Breast epithelium (tissue), 4 donors: ENCODE data around the gene KHDC3L. TPM values are rescaled to one million over a fixed set of nuclear protein-coding genes. Genes with fewer than 3 reads are reported as not detected.

Experiments
- DNase-seq, 2 donors: peaks; one replicate each; pipeline ENCODE4 v3.0.0-alpha.2; 2019; ENCODE audit warnings: low spot score in 2 of 2
- H3K27ac ChIP-seq, 2 donors: fragments of 200-600 bp; sonication (generic) in 1 of 2; one replicate each; pipeline ENCODE4 v1.5.1; 2016 to 2019; ENCODE audit warnings: mild to moderate bottlenecking in 1 of 2
- H3K27me3 ChIP-seq, 2 donors: fragments of 200-600 bp; sonication (generic) in 1 of 2; one replicate each; pipeline versions ENCODE4 v1.5.1 to v1.6.0; 2017 to 2019; ENCODE audit warnings: control low read depth in 1 of 2, mild to moderate bottlenecking in 1 of 2
- H3K36me3 ChIP-seq: fragments of 200-600 bp; one replicate; pipeline ENCODE4 v1.5.1; 2019
- H3K4me1 ChIP-seq, 2 donors: fragments of 200-600 bp; sonication (generic); one replicate each; pipeline ENCODE4 v1.5.1; 2016 to 2019; ENCODE audit warnings: control low read depth in 1 of 2
- H3K4me3 ChIP-seq, 3 donors: fragments of 200-600 bp; sonication (generic); 1 replicate in 2 of 3; 2 replicates in 1 of 3; pipeline ENCODE4 v1.5.1; 2016 to 2019; ENCODE audit warnings: mild to moderate bottlenecking in 3 of 3, moderate library complexity in 2 of 3
- H3K9me3 ChIP-seq, 2 donors: fragments of 200-600 bp; sonication (generic) in 1 of 2; one replicate each; pipeline ENCODE4 v1.5.1; 2016 to 2019; ENCODE audit warnings: control low read depth in 1 of 2
- CTCF ChIP-seq, 3 donors: fragments of 450-650 bp; IDR thresholded peaks; one replicate each; pipeline ENCODE4 v1.5.1; 2016 to 2017; ENCODE audit warnings: antibody characterized with exemption in 3 of 3, mild to moderate bottlenecking in 3 of 3, moderate library complexity in 3 of 3
- POLR2A ChIP-seq: fragments of 450-650 bp; IDR thresholded peaks from one replicate; pipeline ENCODE4 v1.6.1; 2016; ENCODE audit warnings: antibody characterized with exemption, mild to moderate bottlenecking, moderate library complexity
- POLR2AphosphoS5 ChIP-seq, 3 donors: sonication (generic); formaldehyde crosslinking; IDR thresholded peaks; one replicate each; pipeline ENCODE4 v1.6.1; 2017; ENCODE audit warnings: antibody characterized with exemption in 3 of 3
- intact Hi-C: fragments of 100-400 bp; cut with DNase I; formaldehyde crosslinking; loops from one replicate; pipeline ENCODE4 v1.15.1; 2023; ENCODE audit warnings: low total_unique reads
- total RNA-seq, 3 donors: library from RNA; depleted of rRNA; stranded (reverse); fragments of >200 nt; gene quantifications; one replicate each; pipeline ENCODE4 v1.1.0, GENCODE V29; 2016

KHDC3L gene
- total RNA-seq, 3 donors from 2014 or later, result not detected

GRCh38 chr6:73368675-73369074 lies 6.2 kb downstream of the KHDC3L start:
- Histone ChIP-seq H3K27ac (no peak overlapping the region), H3K9me3 (peaks cover 19 to 21% of the 10 kb centered on the region in 2 donors), H3K36me3 (no peaks in the 10 kb centered on the region), H3K4me3 (no peak overlapping the region), H3K4me1 (no peaks in the 10 kb centered on the region), H3K27me3 (no peaks in the 10 kb centered on the region)
- intact Hi-C loops, result no loop called here
- DNase-seq, result no peak
- TF ChIP-seq CTCF (IDR thresholded peaks at IDR 0.05) (no peak), POLR2AphosphoS5 (IDR thresholded peaks at IDR 0.05) (no peak), POLR2A (no peak)

- intact Hi-C loops, result no loop called here
- DNase-seq, result no peak
- Histone ChIP-seq H3K9me3 (peaks cover 19 to 21% of the 10 kb centered on the region in 2 donors), H3K27ac (no peak overlapping the region), H3K4me1 (no peaks in the 10 kb centered on the region), H3K4me3 (no peak overlapping the region), H3K27me3 (no peaks in the 10 kb centered on the region), H3K36me3 (no peaks in the 10 kb centered on the region)
- TF ChIP-seq POLR2A, result no peak
- TF ChIP-seq POLR2AphosphoS5 (IDR thresholded peaks at IDR 0.05), result no peak
- no peak for TF ChIP-seq CTCF (IDR thresholded peaks at IDR 0.05)
Observed at GRCh38 chr6:73369157-73369556, 6.7 kb downstream of the KHDC3L start.

GRCh38 chr6:73369563-73369962 lies 7.1 kb downstream of the KHDC3L start, which contains the start of gene OOEP:
OOEP (minus strand) TSS chr6:73369897; CDS start chr6:73369792, 105 bp downstream.
- Histone ChIP-seq H3K4me3 (no peak within 1 kb of the TSS), H3K27me3 (no peaks in the 10 kb centered on the region), H3K9me3 (peaks cover 19 to 21% of the 10 kb centered on the region in 2 donors), H3K36me3 (no peaks in the 10 kb centered on the region), H3K27ac (no peak within 1 kb of the TSS), H3K4me1 (no peaks in the 10 kb centered on the region)
- intact Hi-C loops, result no loop called here
- TF ChIP-seq POLR2AphosphoS5 (IDR thresholded peaks at IDR 0.05) (no peak), CTCF (IDR thresholded peaks at IDR 0.05) (no peak), POLR2A (no peak)
- no peak for DNase-seq

GRCh38 chr6:73371984-73372383 lies 9.5 kb downstream of the KHDC3L start:
- Histone ChIP-seq H3K9me3 (peaks cover 19 to 21% of the 10 kb centered on the region in 2 donors), H3K27me3 (no peaks in the 10 kb centered on the region), H3K4me1 (no peaks in the 10 kb centered on the region), H3K4me3 (no peak overlapping the region), H3K36me3 (no peaks in the 10 kb centered on the region), H3K27ac (no peak overlapping the region)
- TF ChIP-seq POLR2A, result no peak
- no peak for DNase-seq
- intact Hi-C loops, result no loop called here

- no peak overlapping the region for H3K27ac ChIP-seq
- H3K27me3 ChIP-seq, result no peaks in the 10 kb centered on the region
- no peak for DNase-seq
- no peaks in the 10 kb centered on the region for H3K4me1 ChIP-seq
- TF ChIP-seq POLR2AphosphoS5 (IDR thresholded peaks at IDR 0.05), result no peak
- TF ChIP-seq POLR2A, result no peak
- no peak for TF ChIP-seq CTCF (IDR thresholded peaks at IDR 0.05)
- H3K9me3 ChIP-seq, result peaks cover 19 to 21% of the 10 kb centered on the region in 2 donors
- no peak overlapping the region for H3K4me3 ChIP-seq
- no peaks in the 10 kb centered on the region for H3K36me3 ChIP-seq
- intact Hi-C loops, result no loop called here
Observed at GRCh38 chr6:73372516-73372915, 10.1 kb downstream of the KHDC3L start.

GRCh38 chr6:73375216-73375615 lies 12.8 kb downstream of the KHDC3L start:
- H3K27me3 ChIP-seq, result no peaks in the 10 kb centered on the region
- no peak for DNase-seq
- H3K36me3 ChIP-seq, result no peaks in the 10 kb centered on the region
- TF ChIP-seq POLR2AphosphoS5 (IDR thresholded peaks at IDR 0.05) (no peak), CTCF (IDR thresholded peaks at IDR 0.05) (no peak)
- peaks cover 19 to 21% of the 10 kb centered on the region in 2 donors for H3K9me3 ChIP-seq
- intact Hi-C loops, result no loop called here
- no peak overlapping the region for H3K4me3 ChIP-seq
- no peak overlapping the region for H3K27ac ChIP-seq
- no peaks in the 10 kb centered on the region for H3K4me1 ChIP-seq
